Activated naive CD4-positive, alpha-beta T cell treated with anti-CD3 and anti-CD28 coated beads, Interleukin-2, amount 10 ng/mL, durations not matched to agents 7 days and 5 days (primary cell): ENCODE results near the gene GPR63.
"Not testable (repeated sequence)": the region's sequence is repeated elsewhere in the genome, so short reads cannot be mapped to it uniquely, and the experiment has no call there.

Experiments used
- CTCF ChIA-PET: fragments of 350-600 bp; sonication (Branson Sonifier 250); formaldehyde crosslinking; loops from one replicate; lab custom pipeline; 2021; ENCODE audit warnings: antibody characterized with exemption; lab: Charles Lee
- DNase-seq: peaks from one replicate; pipeline ENCODE4 v3.0.0-alpha.2; 2020
- H3K27ac Mint-ChIP-seq: one replicate; pipeline ENCODE4 v1.8.0; 2021; ENCODE audit warnings: mild to moderate bottlenecking, moderate library complexity, mixed read lengths
- H3K27me3 Mint-ChIP-seq: one replicate; pipeline ENCODE4 v1.8.0; 2021; ENCODE audit warnings: mild to moderate bottlenecking, mixed read lengths
- H3K36me3 Mint-ChIP-seq: one replicate; pipeline ENCODE4 v1.8.0; 2021; ENCODE audit warnings: mixed read lengths
- H3K4me1 Mint-ChIP-seq: one replicate; pipeline ENCODE4 v1.8.0; 2021; ENCODE audit warnings: mixed read lengths
- H3K4me3 Mint-ChIP-seq: one replicate; pipeline ENCODE4 v1.8.0; 2021; ENCODE audit warnings: mild to moderate bottlenecking, moderate library complexity, mixed read lengths
- H3K9me3 Mint-ChIP-seq: one replicate; pipeline ENCODE4 v1.8.0; 2021; ENCODE audit warnings: mixed read lengths

GPR63 gene

GRCh38 chr6:96837081-96837971, at the start of gene GPR63:
Gene GPR63, minus strand, starts transcription at chr6:96837477. Its CDS starts 37,746 bp downstream, at chr6:96799731.
- H3K27me3 Mint-ChIP-seq = peaks cover 40% of the 10 kb centered on the region
- H3K36me3 Mint-ChIP-seq = peaks cover 4% of the 10 kb centered on the region
- peak within 1 kb of the TSS; percentile 3 for H3K27ac Mint-ChIP-seq
- CTCF ChIA-PET = interaction anchor here (1.2 to 1.6 kb wide), 2 partner anchors 25 to 59 kb away, joined by 3 to 5 read pairs; no protein-coding TSS in a partner anchor
- H3K9me3 Mint-ChIP-seq = no peaks in the 10 kb centered on the region
- peaks cover 21% of the 10 kb centered on the region for H3K4me1 Mint-ChIP-seq
- H3K4me3 Mint-ChIP-seq = peak within 1 kb of the TSS; percentile 86
- DNase-seq = peak; percentile 89

DNA sequence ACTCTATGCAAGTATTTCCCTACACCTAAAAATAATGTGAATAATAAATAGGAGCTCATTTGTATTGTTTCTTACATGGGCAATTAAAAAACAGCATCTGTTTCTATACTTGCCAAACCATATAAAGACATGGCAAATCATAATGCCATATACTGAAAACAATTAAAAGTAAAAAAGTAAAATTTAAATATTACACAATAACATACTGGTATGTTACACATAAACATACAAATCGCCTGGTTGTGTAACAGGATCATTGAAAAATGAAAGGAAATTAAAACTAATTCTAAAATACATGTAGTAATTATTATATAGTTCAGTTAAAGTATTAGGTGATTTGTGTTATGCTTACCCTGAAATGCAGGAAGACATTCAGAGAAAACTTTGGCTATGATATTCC, 49.2 kb upstream of the GPR63 start:
- peaks cover 16% of the 10 kb centered on the region for H3K4me1 Mint-ChIP-seq
- CTCF ChIA-PET = interaction anchor here (1.1 kb wide), 1 partner anchor 10 kb away, joined by 3 read pairs; no protein-coding TSS in a partner anchor
- DNase-seq = no peak
- no peaks in the 10 kb centered on the region for H3K9me3 Mint-ChIP-seq
- H3K4me3 Mint-ChIP-seq = no peak overlapping the region
- H3K36me3 Mint-ChIP-seq = peaks cover 7% of the 10 kb centered on the region
- no peaks in the 10 kb centered on the region for H3K27me3 Mint-ChIP-seq
- H3K27ac Mint-ChIP-seq = no peak overlapping the region

DNA sequence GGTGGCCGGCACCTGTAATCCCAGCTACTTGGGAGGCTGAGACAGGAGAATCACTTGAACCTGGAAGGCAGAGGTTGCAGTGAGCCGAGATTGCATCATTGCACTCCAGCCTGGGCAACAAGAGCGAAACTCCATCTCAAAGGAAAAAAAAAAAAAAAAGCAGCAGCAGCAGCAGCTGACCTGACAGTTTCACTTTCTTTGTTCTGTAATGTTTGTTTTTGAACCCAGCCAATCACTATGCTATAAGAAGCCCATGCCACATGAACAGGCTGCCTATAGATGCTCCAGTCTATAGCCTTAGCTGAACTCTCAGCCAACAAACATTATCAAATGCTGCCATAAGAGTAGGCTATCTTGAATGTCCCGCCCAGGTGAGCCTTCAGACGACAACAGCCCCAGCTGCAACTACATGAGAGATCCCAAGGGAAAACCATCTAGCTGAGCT, 47.9 kb upstream of the GPR63 start:
- DNase-seq = peak; percentile 33
- peaks cover 16% of the 10 kb centered on the region for H3K4me1 Mint-ChIP-seq
- CTCF ChIA-PET = interaction anchor here (1.0 to 1.4 kb wide), 3 partner anchors 8 to 254 kb away, joined by 3 to 4 read pairs (median 3); no protein-coding TSS in a partner anchor
- not testable (repeated sequence) for H3K27me3 Mint-ChIP-seq, H3K9me3 Mint-ChIP-seq, H3K36me3 Mint-ChIP-seq, H3K4me3 Mint-ChIP-seq
- peak overlapping the region; percentile 7 for H3K27ac Mint-ChIP-seq

DNA sequence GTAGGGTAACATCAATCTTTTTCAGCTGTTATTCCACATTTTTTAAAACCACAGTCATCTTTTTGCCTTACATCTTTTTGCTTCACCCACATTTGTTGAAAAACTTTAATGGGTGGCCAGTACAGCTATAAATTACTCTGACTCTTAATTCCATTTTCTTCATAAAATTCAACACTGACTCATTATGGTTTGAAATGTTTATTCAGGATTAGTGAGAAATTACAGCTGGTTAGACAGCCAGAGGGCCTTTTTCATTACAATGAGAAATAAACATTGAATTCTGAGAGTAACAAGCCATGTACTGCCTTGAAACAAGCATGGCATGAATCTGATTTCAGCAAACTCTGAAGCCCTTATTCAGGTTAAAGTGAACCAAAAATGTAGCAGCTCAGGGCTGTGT, 40.9 kb upstream of the GPR63 start:
- Mint-ChIP-seq H3K4me1 (peaks cover 2% of the 10 kb centered on the region), H3K27me3 (peaks cover 4% of the 10 kb centered on the region), H3K9me3 (no peaks in the 10 kb centered on the region), H3K4me3 (no peak overlapping the region), H3K36me3 (no peaks in the 10 kb centered on the region), H3K27ac (no peak overlapping the region)
- DNase-seq = no peak
- CTCF ChIA-PET = interaction anchor here (1.5 kb wide), 1 partner anchor 182 kb away, joined by 3 read pairs; no protein-coding TSS in a partner anchor

- Mint-ChIP-seq H3K27me3 (peaks cover 4% of the 10 kb centered on the region), H3K4me1 (peaks cover 2% of the 10 kb centered on the region), H3K27ac (no peak overlapping the region), H3K36me3 (no peaks in the 10 kb centered on the region), H3K9me3 (no peaks in the 10 kb centered on the region), H3K4me3 (no peak overlapping the region)
- CTCF ChIA-PET = interaction anchor here (1.2 kb wide), 1 partner anchor 9 kb away, joined by 3 read pairs; no protein-coding TSS in a partner anchor
- DNase-seq = no peak
These were observed 39.7 kb upstream of the GPR63 start for GRCh38 chr6:96876886-96877545.

- Mint-ChIP-seq H3K27ac (no peak overlapping the region), H3K4me3 (no peak overlapping the region), H3K36me3 (no peaks in the 10 kb centered on the region), H3K9me3 (no peaks in the 10 kb centered on the region), H3K4me1 (peaks cover 2% of the 10 kb centered on the region), H3K27me3 (peaks cover 4% of the 10 kb centered on the region)
- CTCF ChIA-PET = no interaction called here
- no peak for DNase-seq
These were observed 35.7 kb upstream of the GPR63 start for GRCh38 chr6:96872976-96873375.

DNA sequence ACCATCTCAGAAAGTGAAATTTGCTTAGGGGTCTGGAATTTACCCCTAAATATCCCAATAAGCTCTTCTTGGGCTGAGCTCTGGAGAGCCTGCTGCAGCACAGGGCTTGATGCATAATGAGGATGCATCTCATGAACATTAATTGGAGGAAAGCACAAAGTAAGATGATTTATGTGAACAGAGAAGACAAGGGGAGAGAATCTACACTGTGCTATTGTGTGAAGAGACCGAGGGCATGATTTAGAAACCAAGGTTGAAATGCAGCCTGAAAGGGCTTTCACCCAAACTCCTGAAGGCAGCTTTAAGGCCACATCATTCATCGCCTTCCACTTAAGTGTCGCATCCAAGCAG, 27.8 kb upstream of the GPR63 start:
- CTCF ChIA-PET = no interaction called here
- H3K36me3 Mint-ChIP-seq = no peaks in the 10 kb centered on the region
- no peak overlapping the region for H3K27ac Mint-ChIP-seq
- H3K27me3 Mint-ChIP-seq = peaks cover 22% of the 10 kb centered on the region
- no peaks in the 10 kb centered on the region for H3K4me1 Mint-ChIP-seq
- no peaks in the 10 kb centered on the region for H3K9me3 Mint-ChIP-seq
- DNase-seq = no peak
- no peak overlapping the region for H3K4me3 Mint-ChIP-seq

DNA sequence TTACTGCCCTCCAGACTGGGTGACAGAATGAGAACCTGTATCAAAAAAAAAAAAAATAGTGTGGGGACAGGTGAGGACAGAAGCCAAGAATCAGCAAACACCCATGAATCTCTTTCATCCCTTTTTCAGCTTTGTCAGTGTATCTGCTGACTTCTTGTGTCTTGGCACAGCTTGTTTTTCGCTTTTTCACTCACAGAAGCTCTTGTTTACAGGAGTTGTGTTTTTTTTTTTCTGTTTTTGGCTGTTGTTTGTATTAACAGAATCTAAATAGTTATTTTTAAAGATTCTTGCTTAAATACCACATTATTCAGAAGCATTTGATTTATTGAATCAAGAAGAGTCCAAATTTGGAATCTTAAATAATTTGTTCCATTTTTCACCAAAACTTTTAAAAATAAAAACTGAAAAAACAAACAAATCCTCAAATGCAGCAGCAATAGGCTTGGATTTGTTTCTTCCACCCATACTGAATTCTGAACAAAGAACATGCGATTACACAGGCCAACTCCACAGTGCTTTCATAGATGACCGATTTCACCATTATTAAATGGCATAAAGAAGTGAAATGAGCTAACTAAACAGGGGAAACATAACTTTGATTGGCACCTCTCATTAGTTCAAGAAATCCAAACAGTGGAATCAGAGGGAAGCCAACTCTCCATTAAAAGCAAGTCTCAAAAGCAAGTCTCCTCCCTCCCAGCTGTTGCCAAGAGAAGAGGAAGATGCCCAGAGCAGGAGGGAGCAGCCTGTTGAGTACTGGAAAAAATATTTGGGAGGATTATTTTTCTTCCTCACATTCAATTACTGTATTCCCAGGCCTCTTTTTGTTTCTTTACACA, 27.2 kb upstream of the GPR63 start:
- CTCF ChIA-PET = no interaction called here

GRCh38 chr6:96862560-96862959, 25.3 kb upstream of the GPR63 start:
- Mint-ChIP-seq H3K9me3 (no peaks in the 10 kb centered on the region), H3K27ac (no peak overlapping the region), H3K36me3 (no peaks in the 10 kb centered on the region), H3K4me1 (no peaks in the 10 kb centered on the region), H3K27me3 (peaks cover 24% of the 10 kb centered on the region), H3K4me3 (no peak overlapping the region)
- no peak for DNase-seq
- CTCF ChIA-PET = no interaction called here

More for the DNA sequence above, 27.2 kb upstream of the GPR63 start:
- Mint-ChIP-seq H3K36me3 (no peaks in the 10 kb centered on the region), H3K27ac (no peak overlapping the region), H3K4me1 (no peaks in the 10 kb centered on the region), H3K27me3 (peaks cover 21% of the 10 kb centered on the region), H3K4me3 (no peak overlapping the region), H3K9me3 (no peaks in the 10 kb centered on the region)
- DNase-seq = no peak

DNA sequence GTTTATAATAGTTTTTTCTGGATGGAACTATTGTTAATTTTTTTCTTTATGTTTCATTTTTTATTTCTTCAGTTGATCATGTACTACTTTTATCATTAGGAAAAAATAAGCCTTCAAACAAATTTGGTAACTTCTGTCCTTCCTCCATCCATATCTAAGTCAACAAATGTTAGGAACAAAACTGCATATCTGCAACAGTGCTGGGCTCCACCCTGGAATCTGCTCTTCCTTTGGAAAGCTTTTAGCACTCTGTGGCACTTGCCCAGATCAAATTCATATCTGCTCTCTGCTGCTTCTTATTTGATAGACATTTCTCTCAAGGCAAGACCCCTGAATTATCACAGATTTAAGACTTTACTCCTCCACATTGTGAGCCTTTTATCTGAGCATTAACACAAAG, 24.3 kb upstream of the GPR63 start:
- Mint-ChIP-seq H3K36me3 (no peaks in the 10 kb centered on the region), H3K27ac (no peak overlapping the region), H3K27me3 (peaks cover 22% of the 10 kb centered on the region), H3K4me1 (no peaks in the 10 kb centered on the region), H3K4me3 (no peak overlapping the region), H3K9me3 (no peaks in the 10 kb centered on the region)
- DNase-seq = no peak
- CTCF ChIA-PET = no interaction called here

- CTCF ChIA-PET = no interaction called here
- H3K4me3 Mint-ChIP-seq = no peak overlapping the region
- no peaks in the 10 kb centered on the region for H3K36me3 Mint-ChIP-seq
- peaks cover 13% of the 10 kb centered on the region for H3K27me3 Mint-ChIP-seq
- no peak for DNase-seq
- H3K27ac Mint-ChIP-seq = no peak overlapping the region
- H3K4me1 Mint-ChIP-seq = no peaks in the 10 kb centered on the region
- H3K9me3 Mint-ChIP-seq = no peaks in the 10 kb centered on the region
These were observed 19.6 kb upstream of the GPR63 start for GRCh38 chr6:96856856-96857255.

DNA sequence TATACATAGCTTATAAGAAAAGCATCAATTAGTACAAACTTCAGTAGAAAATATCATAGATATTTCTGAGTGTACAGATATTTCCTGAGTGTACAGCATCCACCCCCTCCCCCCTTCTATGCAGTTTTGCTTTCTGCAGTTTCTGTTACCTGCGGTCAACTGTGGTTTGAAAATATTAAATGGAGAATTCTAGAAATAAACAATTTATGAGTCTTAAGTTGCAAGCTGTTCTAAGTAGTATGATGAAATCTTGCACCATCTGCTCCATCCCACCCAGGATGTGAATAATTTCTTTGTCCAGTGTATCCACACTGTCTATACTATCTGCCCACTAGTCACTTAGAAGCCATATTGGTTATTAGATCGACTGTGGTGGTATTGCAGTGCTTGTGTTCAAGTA, 15.8 kb upstream of the GPR63 start:
- H3K4me3 Mint-ChIP-seq = no peak overlapping the region
- CTCF ChIA-PET = no interaction called here
- no peak overlapping the region for H3K27ac Mint-ChIP-seq
- H3K9me3 Mint-ChIP-seq = no peaks in the 10 kb centered on the region
- no peaks in the 10 kb centered on the region for H3K36me3 Mint-ChIP-seq
- no peaks in the 10 kb centered on the region for H3K4me1 Mint-ChIP-seq
- H3K27me3 Mint-ChIP-seq = no peaks in the 10 kb centered on the region
- DNase-seq = no peak

- Mint-ChIP-seq H3K4me1 (no peaks in the 10 kb centered on the region), H3K36me3 (no peaks in the 10 kb centered on the region), H3K27me3 (peaks cover 1% of the 10 kb centered on the region), H3K27ac (no peak overlapping the region), H3K4me3 (no peak overlapping the region), H3K9me3 (no peaks in the 10 kb centered on the region)
- CTCF ChIA-PET = no interaction called here
- DNase-seq = no peak
These were observed 15.3 kb upstream of the GPR63 start for GRCh38 chr6:96852605-96853004.

DNA sequence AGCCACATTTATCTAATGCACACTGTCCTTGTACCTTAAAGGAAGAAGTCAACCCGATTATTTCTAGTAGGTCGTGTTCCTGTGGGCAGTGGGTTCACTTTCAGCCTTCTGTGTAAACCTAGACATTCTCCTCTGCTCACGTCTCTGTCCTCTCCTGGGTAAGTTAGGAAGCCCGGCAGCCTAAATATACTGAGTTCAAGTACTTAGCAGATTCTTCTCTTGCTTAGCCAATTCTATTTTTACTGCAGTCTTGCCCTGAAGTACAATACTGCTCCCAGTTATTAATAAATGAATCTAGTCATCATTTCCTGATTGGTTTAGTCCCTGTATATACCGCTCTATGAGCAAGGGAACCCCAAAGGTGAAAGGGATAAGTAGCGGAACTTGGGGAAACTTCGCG, 14.6 kb upstream of the GPR63 start:
- Mint-ChIP-seq H3K9me3 (no peaks in the 10 kb centered on the region), H3K4me3 (no peak overlapping the region), H3K4me1 (no peaks in the 10 kb centered on the region), H3K36me3 (no peaks in the 10 kb centered on the region), H3K27ac (no peak overlapping the region), H3K27me3 (peaks cover 9% of the 10 kb centered on the region)
- DNase-seq = no peak
- CTCF ChIA-PET = no interaction called here
